NCI-H524 (cell line): Measurements from ENCODE around the gene MUL1.
"Not testable (repeated sequence)": the region's sequence is repeated elsewhere in the genome, so short reads cannot be mapped to it uniquely, and the experiment has no call there.

Source experiments
- DNase-seq, 2 experiments: peaks; one replicate each; lab custom pipeline; 2025; lab: John Stamatoyannopoulos, UW

The MUL1 gene

GRCh38 chr1:20511518-20512428, 3.8 kb upstream of the MUL1 start:
- DNase-seq = no peak

- no peak for DNase-seq
Observed at GRCh38 chr1:20508411-20508771, 440 bp upstream of the MUL1 start.

GRCh38 chr1:20507248-20507563, 745 bp downstream of the MUL1 start:
- DNase-seq = peak; percentile 20 to 21

GRCh38 chr1:20505488-20505887, 2.5 kb downstream of the MUL1 start:
- no peak for DNase-seq

- DNase-seq = no peak
Observed at GRCh38 chr1:20500716-20501115, 7.2 kb downstream of the MUL1 start.

- no peak for DNase-seq
Observed at GRCh38 chr1:20499718-20500117, 8.2 kb downstream of the MUL1 start.

GRCh38 chr1:20499105-20499504, 8.8 kb downstream of the MUL1 start:
- DNase-seq = no peak

- no peak for DNase-seq
Observed at GRCh38 chr1:20498116-20498515, 9.8 kb downstream of the MUL1 start.

- no peak for DNase-seq
Observed at GRCh38 chr1:20497506-20497905, 10.4 kb downstream of the MUL1 start.

- DNase-seq = not testable (repeated sequence)
Observed at GRCh38 chr1:20496725-20497383, 11.1 kb downstream of the MUL1 start.

- no peak for DNase-seq
Observed at GRCh38 chr1:20496241-20496661, 11.7 kb downstream of the MUL1 start.

GRCh38 chr1:20495661-20496060, 12.3 kb downstream of the MUL1 start:
- no peak for DNase-seq

GRCh38 chr1:20494609-20495311, 13.2 kb downstream of the MUL1 start:
- no peak for DNase-seq

- DNase-seq = peak; percentile 91 to 94
Observed at GRCh38 chr1:20493839-20494608, 13.9 kb downstream of the MUL1 start.

- DNase-seq = no peak
Observed at GRCh38 chr1:20493309-20493708, 14.6 kb downstream of the MUL1 start.

GRCh38 chr1:20492751-20493150, 15.2 kb downstream of the MUL1 start:
- DNase-seq = no peak

- no peak for DNase-seq
Observed at GRCh38 chr1:20491866-20492265, 16.1 kb downstream of the MUL1 start.

- DNase-seq = no peak
Observed at GRCh38 chr1:20491178-20491577, 16.8 kb downstream of the MUL1 start.

GRCh38 chr1:20487236-20487590, 20.7 kb downstream of the MUL1 start:
- peak; percentile 92 to 94 for DNase-seq

- peak; percentile 91 to 94 for DNase-seq
Observed at GRCh38 chr1:20486457-20487235, 21.3 kb downstream of the MUL1 start.
